Activated naive CD8-positive, alpha-beta T cell treated with anti-CD3 and anti-CD28 coated beads, Interleukin-2, amount 50 U/mL, for 24 hours (primary cell): ENCODE measurements around the gene EDARADD.
"Not testable (repeated sequence)": the region's sequence is repeated elsewhere in the genome, so short reads cannot be mapped to it uniquely, and the experiment has no call there.

ENCODE experiments used
- ATAC-seq: fragments of 150-1000 bp; cut with Tn5 transposase; one replicate; pipeline ENCODE4 v1.10.0; 2021
- DNase-seq: peaks from one replicate; pipeline ENCODE4 v3.0.0; 2021
- H3K27ac Mint-ChIP-seq: one replicate; pipeline ENCODE4 v1.8.0; 2021; ENCODE audit warnings: mild to moderate bottlenecking, mixed read lengths
- H3K27me3 Mint-ChIP-seq: one replicate; pipeline ENCODE4 v1.8.0; 2021; ENCODE audit warnings: mixed read lengths
- H3K36me3 Mint-ChIP-seq: one replicate; pipeline ENCODE4 v1.8.0; 2021; ENCODE audit warnings: low read depth, mixed read lengths
- H3K4me1 Mint-ChIP-seq: one replicate; pipeline ENCODE4 v1.8.0; 2021; ENCODE audit warnings: mixed read lengths
- H3K4me3 Mint-ChIP-seq: one replicate; pipeline ENCODE4 v1.8.0; 2021; ENCODE audit warnings: mild to moderate bottlenecking, moderate library complexity, mixed read lengths
- H3K9me3 Mint-ChIP-seq: one replicate; pipeline ENCODE4 v1.8.0; 2021; ENCODE audit warnings: mixed read lengths

The EDARADD gene

GRCh38 chr1:236497908-236498307 is 103.8 kb downstream of the EDARADD start:
- Mint-ChIP-seq H3K4me3 (no peak overlapping the region), H3K36me3 (no peaks in the 10 kb centered on the region), H3K27me3 (peaks cover 5% of the 10 kb centered on the region), H3K9me3 (no peaks in the 10 kb centered on the region), H3K4me1 (peaks cover 5% of the 10 kb centered on the region), H3K27ac (no peak overlapping the region)
- no peak for DNase-seq
- no peak for ATAC-seq

- peaks cover 4% of the 10 kb centered on the region for H3K27me3 Mint-ChIP-seq
- DNase-seq (no peak), ATAC-seq (no peak)
- H3K9me3 Mint-ChIP-seq = no peaks in the 10 kb centered on the region
- no peaks in the 10 kb centered on the region for H3K36me3 Mint-ChIP-seq
- no peak overlapping the region for H3K4me3 Mint-ChIP-seq
- H3K27ac Mint-ChIP-seq = no peak overlapping the region
- H3K4me1 Mint-ChIP-seq = peaks cover 9% of the 10 kb centered on the region
Observed at GRCh38 chr1:236501093-236501492, 107.0 kb downstream of the EDARADD start.

GRCh38 chr1:236502579-236502971 is 108.5 kb downstream of the EDARADD start:
- Mint-ChIP-seq H3K4me1 (peaks cover 9% of the 10 kb centered on the region), H3K9me3 (no peaks in the 10 kb centered on the region), H3K4me3 (peak overlapping the region; percentile 38), H3K36me3 (no peaks in the 10 kb centered on the region), H3K27me3 (no peaks in the 10 kb centered on the region), H3K27ac (no peak overlapping the region)
- DNase-seq (no peak), ATAC-seq (no peak)

GRCh38 chr1:236502972-236503639 is 109.0 kb downstream of the EDARADD start:
- peak; percentile 13 for DNase-seq

GRCh38 chr1:236504338-236504737 is 110.3 kb downstream of the EDARADD start:
- DNase-seq, H3K4me3 Mint-ChIP-seq, H3K36me3 Mint-ChIP-seq, H3K27ac Mint-ChIP-seq, ATAC-seq, H3K27me3 Mint-ChIP-seq, H3K9me3 Mint-ChIP-seq: not testable (repeated sequence)
- peaks cover 16% of the 10 kb centered on the region for H3K4me1 Mint-ChIP-seq

More at GRCh38 chr1:236502972-236503639, 109.0 kb downstream of the EDARADD start:
- no peak for ATAC-seq
- peak overlapping the region; percentile 38 for H3K4me3 Mint-ChIP-seq
- no peak overlapping the region for H3K27ac Mint-ChIP-seq
- H3K27me3 Mint-ChIP-seq = no peaks in the 10 kb centered on the region
- H3K36me3 Mint-ChIP-seq = no peaks in the 10 kb centered on the region
- peaks cover 9% of the 10 kb centered on the region for H3K4me1 Mint-ChIP-seq
- no peaks in the 10 kb centered on the region for H3K9me3 Mint-ChIP-seq

- ATAC-seq = no peak
Observed at GRCh38 chr1:236507022-236507700, 113.1 kb downstream of the EDARADD start.

GRCh38 chr1:236508593-236509027 is 114.5 kb downstream of the EDARADD start:
- peak; percentile 15 for ATAC-seq
- Mint-ChIP-seq H3K4me1 (peaks cover 7% of the 10 kb centered on the region), H3K36me3 (no peaks in the 10 kb centered on the region), H3K4me3 (no peak overlapping the region), H3K27ac (no peak overlapping the region), H3K27me3 (peaks cover 3% of the 10 kb centered on the region), H3K9me3 (no peaks in the 10 kb centered on the region)
- no peak for DNase-seq

More at GRCh38 chr1:236507022-236507700, 113.1 kb downstream of the EDARADD start:
- Mint-ChIP-seq H3K4me1 (peaks cover 16% of the 10 kb centered on the region), H3K4me3 (no peak overlapping the region), H3K9me3 (no peaks in the 10 kb centered on the region), H3K36me3 (no peaks in the 10 kb centered on the region), H3K27ac (no peak overlapping the region), H3K27me3 (peaks cover 3% of the 10 kb centered on the region)
- no peak for DNase-seq

GRCh38 chr1:236509203-236509602 is 115.1 kb downstream of the EDARADD start:
- ATAC-seq (no peak), DNase-seq (no peak)
- H3K4me1 Mint-ChIP-seq = peaks cover 7% of the 10 kb centered on the region
- no peak overlapping the region for H3K4me3 Mint-ChIP-seq
- H3K27me3 Mint-ChIP-seq = peaks cover 3% of the 10 kb centered on the region
- no peaks in the 10 kb centered on the region for H3K36me3 Mint-ChIP-seq
- H3K9me3 Mint-ChIP-seq = no peaks in the 10 kb centered on the region
- H3K27ac Mint-ChIP-seq = no peak overlapping the region

GRCh38 chr1:236509647-236510401 is 115.7 kb downstream of the EDARADD start:
- ATAC-seq (no peak), DNase-seq (no peak)
- Mint-ChIP-seq H3K9me3 (no peaks in the 10 kb centered on the region), H3K4me3 (no peak overlapping the region), H3K4me1 (peaks cover 7% of the 10 kb centered on the region), H3K36me3 (no peaks in the 10 kb centered on the region), H3K27ac (no peak overlapping the region), H3K27me3 (peaks cover 3% of the 10 kb centered on the region)

- H3K9me3 Mint-ChIP-seq = no peaks in the 10 kb centered on the region
- peaks cover 13% of the 10 kb centered on the region for H3K4me1 Mint-ChIP-seq
- peaks cover 3% of the 10 kb centered on the region for H3K27me3 Mint-ChIP-seq
- DNase-seq (no peak), ATAC-seq (no peak)
- no peak overlapping the region for H3K4me3 Mint-ChIP-seq
- H3K27ac Mint-ChIP-seq = no peak overlapping the region
- H3K36me3 Mint-ChIP-seq = no peaks in the 10 kb centered on the region
Observed at GRCh38 chr1:236511735-236512418, 117.8 kb downstream of the EDARADD start.

- H3K27ac Mint-ChIP-seq = no peak overlapping the region
- H3K36me3 Mint-ChIP-seq = no peaks in the 10 kb centered on the region
- DNase-seq (no peak), ATAC-seq (no peak)
- H3K4me1 Mint-ChIP-seq = peaks cover 8% of the 10 kb centered on the region
- no peaks in the 10 kb centered on the region for H3K9me3 Mint-ChIP-seq
- no peaks in the 10 kb centered on the region for H3K27me3 Mint-ChIP-seq
- no peak overlapping the region for H3K4me3 Mint-ChIP-seq
Observed at GRCh38 chr1:236514703-236515442, 120.8 kb downstream of the EDARADD start.

- Mint-ChIP-seq H3K27ac (no peak overlapping the region), H3K27me3 (no peaks in the 10 kb centered on the region), H3K4me1 (peaks cover 8% of the 10 kb centered on the region), H3K4me3 (no peak overlapping the region), H3K9me3 (no peaks in the 10 kb centered on the region), H3K36me3 (no peaks in the 10 kb centered on the region)
- DNase-seq (no peak), ATAC-seq (no peak)
Observed at GRCh38 chr1:236515443-236515958, 121.4 kb downstream of the EDARADD start.

- no peak for DNase-seq
- Mint-ChIP-seq H3K27ac (no peak overlapping the region), H3K27me3 (no peaks in the 10 kb centered on the region), H3K4me1 (peaks cover 8% of the 10 kb centered on the region), H3K36me3 (no peaks in the 10 kb centered on the region), H3K4me3 (peak overlapping the region; percentile 27), H3K9me3 (no peaks in the 10 kb centered on the region)
- ATAC-seq = no peak
Observed at GRCh38 chr1:236516929-236517704, 123.0 kb downstream of the EDARADD start.
